CD4-positive, alpha-beta T cell (primary cell): ENCODE measurements around the gene ADAMTSL1. TPM values are rescaled to one million over a fixed set of nuclear protein-coding genes. Genes with fewer than 3 reads are reported as not detected.

ENCODE experiments used
- ATAC-seq: fragments of 200-7000 bp; cut with Tn5 transposase; one replicate; pipeline ENCODE4 v1.10.0; 2022; ENCODE audit warnings: mild to moderate bottlenecking; ENCODE audit not compliant: poor library complexity
- CTCF ChIA-PET: fragments of 350-600 bp; sonication (Branson Sonifier 250); formaldehyde crosslinking; loops from one replicate; lab custom pipeline; 2021; ENCODE audit warnings: antibody characterized with exemption, inconsistent platforms; lab: Charles Lee
- POLR2A ChIA-PET: fragments of 350-600 bp; sonication (Branson Sonifier 250); formaldehyde crosslinking; loops from one replicate; lab custom pipeline; 2021; ENCODE audit warnings: antibody characterized with exemption, inconsistent platforms; lab: Charles Lee
- DNase-seq, 14 experiments: peaks; one replicate each; pipeline ENCODE4 v3.0.0-alpha.2; 2013 to 2020; ENCODE audit warnings: mixed read lengths in 2 of 14
- H3K27ac ChIP-seq, 2 donors: one replicate each; pipeline versions ENCODE4 v1.5.1 to v1.7.0; 2013; ENCODE audit warnings: low read length in 2 of 2, low read depth in 1 of 2, mild to moderate bottlenecking in 1 of 2
- H3K27me3 ChIP-seq, 2 experiments: 1 replicate in 1 of 2; 2 replicates in 1 of 2; pipeline versions ENCODE4 v1.6.1 to v1.7.0; 2013; ENCODE audit warnings: low read length in 2 of 2, control low read depth in 1 of 2, mild to moderate bottlenecking in 1 of 2, moderate library complexity in 1 of 2; ENCODE audit not compliant: insufficient read depth in 2 of 2, control insufficient read depth in 1 of 2
- H3K36me3 ChIP-seq: one replicate; pipeline ENCODE4 v1.6.1; 2013; ENCODE audit warnings: low read length, control low read depth; ENCODE audit not compliant: insufficient read depth
- H3K4me1 ChIP-seq: one replicate; pipeline ENCODE4 v1.6.1; 2013; ENCODE audit warnings: low read length, control low read depth; ENCODE audit not compliant: insufficient read depth
- H3K4me3 ChIP-seq: one replicate; pipeline ENCODE4 v1.5.1; 2013; ENCODE audit warnings: mild to moderate bottlenecking, low read length, moderate library complexity
- H3K9me3 ChIP-seq, 2 experiments: 1 replicate in 1 of 2; 2 replicates in 1 of 2; pipeline versions ENCODE4 v1.6.1 to v1.7.0; 2013; ENCODE audit warnings: low read length in 2 of 2, mild to moderate bottlenecking in 2 of 2, control low read depth in 1 of 2, moderate library complexity in 1 of 2; ENCODE audit not compliant: control insufficient read depth in 1 of 2, insufficient read depth in 1 of 2
- H3K27ac Mint-ChIP-seq: one replicate; pipeline ENCODE4 v1.8.0; 2020; ENCODE audit warnings: mixed read lengths
- H3K27me3 Mint-ChIP-seq: one replicate; pipeline ENCODE4 v1.8.0; 2021; ENCODE audit warnings: mixed read lengths
- H3K36me3 Mint-ChIP-seq: one replicate; pipeline ENCODE4 v1.8.0; 2021; ENCODE audit warnings: low read depth, mixed read lengths
- H3K4me1 Mint-ChIP-seq: one replicate; pipeline ENCODE4 v1.8.0; 2021; ENCODE audit warnings: low read depth, mixed read lengths
- H3K4me3 Mint-ChIP-seq: one replicate; pipeline ENCODE4 v1.8.0; 2020; ENCODE audit warnings: mild to moderate bottlenecking, mixed read lengths
- H3K9me3 Mint-ChIP-seq: one replicate; pipeline ENCODE4 v1.8.0; 2020; ENCODE audit warnings: mixed read lengths
- intact Hi-C, 2 experiments: fragments of 100-400 bp; cut with DNase I in 1 of 2; cut with micrococcal nuclease in 1 of 2; formaldehyde crosslinking; loops; one replicate each; pipeline versions ENCODE4 v1.15.1 to v1.9.0; 2023 to 2025; cut with DNase I, micrococcal nuclease
- total RNA-seq, 174 experiments: library from RNA in 2 of 174; stranded (reverse) in 2 of 174; gene quantifications; one replicate each; pipeline ENCODE4 v1.2.3 and lab custom pipeline; 2021 to 2026
- TF ChIP-seq, protein P1 (sequence below): fragments of 200-600 bp; IDR thresholded peaks from one replicate; pipeline ENCODE4 v1.8.0; 2022; ENCODE audit warnings: antibody characterized with exemption, mild to moderate bottlenecking

Gene ADAMTSL1
- total RNA-seq, 2 experiments from 2014 or later: not detected

- Histone ChIP-seq H3K4me1 (no peaks in the 10 kb centered on the region), H3K27me3 (peaks cover 0 to 8% of the 10 kb centered on the region in 2 experiments), H3K9me3 (peaks cover 0 to 6% of the 10 kb centered on the region in 2 experiments), H3K27ac (no peak overlapping the region), H3K4me3 (no peak overlapping the region), H3K36me3 (no peaks in the 10 kb centered on the region)
- intact Hi-C loops: no loop called here
- ChIA-PET POLR2A (interaction anchor here (0.6 kb wide), 1 partner anchor 313 kb away, joined by 3 read pairs; no protein-coding TSS in a partner anchor), CTCF (interaction anchor here (0.8 to 1.5 kb wide), 2 partner anchors 9 to 13 kb away, joined by 3 to 4 read pairs; no protein-coding TSS in a partner anchor)
- ATAC-seq (peak; percentile 52), DNase-seq (peak in 11 of 14 experiments; percentile 3 to 54 (median 14))
- TF ChIP-seq, protein P1, sequence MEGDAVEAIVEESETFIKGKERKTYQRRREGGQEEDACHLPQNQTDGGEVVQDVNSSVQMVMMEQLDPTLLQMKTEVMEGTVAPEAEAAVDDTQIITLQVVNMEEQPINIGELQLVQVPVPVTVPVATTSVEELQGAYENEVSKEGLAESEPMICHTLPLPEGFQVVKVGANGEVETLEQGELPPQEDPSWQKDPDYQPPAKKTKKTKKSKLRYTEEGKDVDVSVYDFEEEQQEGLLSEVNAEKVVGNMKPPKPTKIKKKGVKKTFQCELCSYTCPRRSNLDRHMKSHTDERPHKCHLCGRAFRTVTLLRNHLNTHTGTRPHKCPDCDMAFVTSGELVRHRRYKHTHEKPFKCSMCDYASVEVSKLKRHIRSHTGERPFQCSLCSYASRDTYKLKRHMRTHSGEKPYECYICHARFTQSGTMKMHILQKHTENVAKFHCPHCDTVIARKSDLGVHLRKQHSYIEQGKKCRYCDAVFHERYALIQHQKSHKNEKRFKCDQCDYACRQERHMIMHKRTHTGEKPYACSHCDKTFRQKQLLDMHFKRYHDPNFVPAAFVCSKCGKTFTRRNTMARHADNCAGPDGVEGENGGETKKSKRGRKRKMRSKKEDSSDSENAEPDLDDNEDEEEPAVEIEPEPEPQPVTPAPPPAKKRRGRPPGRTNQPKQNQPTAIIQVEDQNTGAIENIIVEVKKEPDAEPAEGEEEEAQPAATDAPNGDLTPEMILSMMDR: peak; percentile 67
- H3K27me3 Mint-ChIP-seq: peaks cover 11% of the 10 kb centered on the region
- H3K27ac Mint-ChIP-seq: no peak overlapping the region
- no peaks in the 10 kb centered on the region for H3K4me1 Mint-ChIP-seq
- no peaks in the 10 kb centered on the region for H3K9me3 Mint-ChIP-seq
- H3K4me3 Mint-ChIP-seq: no peak overlapping the region
- H3K36me3 Mint-ChIP-seq: no peaks in the 10 kb centered on the region
These were observed 31.1 kb upstream of the ADAMTSL1 start for GRCh38 chr9:18442629-18443491.

DNA sequence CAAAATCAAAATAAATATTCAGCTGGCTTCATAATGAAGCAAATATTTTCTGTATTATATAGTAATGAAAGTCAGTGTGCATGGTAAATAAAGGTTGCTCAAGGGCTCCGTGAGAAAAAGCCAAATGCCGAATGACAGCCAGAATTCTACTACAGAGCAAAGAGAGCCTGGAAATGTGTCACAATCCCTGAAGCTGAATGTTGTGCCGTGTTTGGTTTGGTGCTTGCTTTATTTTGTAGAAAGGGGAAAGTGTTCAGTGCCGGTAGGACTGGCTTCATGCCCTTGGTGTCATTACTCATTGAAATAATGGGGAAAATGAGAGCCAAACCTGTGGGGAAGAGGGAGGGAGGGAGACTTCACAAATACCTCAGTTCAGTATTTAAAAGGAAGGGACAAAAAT is 26.8 kb upstream of the ADAMTSL1 start:
- DNase-seq (no peak), ATAC-seq (no peak)
- no peaks in the 10 kb centered on the region for H3K27me3 Mint-ChIP-seq
- ChIA-PET CTCF (no interaction called here), POLR2A (no interaction called here)
- no peaks in the 10 kb centered on the region for H3K9me3 Mint-ChIP-seq
- Histone ChIP-seq H3K27me3 (no peaks in the 10 kb centered on the region), H3K36me3 (no peaks in the 10 kb centered on the region), H3K9me3 (no peaks in the 10 kb centered on the region), H3K4me3 (no peak overlapping the region), H3K27ac (no peak overlapping the region), H3K4me1 (no peaks in the 10 kb centered on the region)
- H3K36me3 Mint-ChIP-seq: no peaks in the 10 kb centered on the region
- no peaks in the 10 kb centered on the region for H3K4me1 Mint-ChIP-seq
- intact Hi-C loops: no loop called here
- no peak overlapping the region for H3K27ac Mint-ChIP-seq
- TF ChIP-seq, protein P1: no peak
- H3K4me3 Mint-ChIP-seq: no peak overlapping the region

DNA sequence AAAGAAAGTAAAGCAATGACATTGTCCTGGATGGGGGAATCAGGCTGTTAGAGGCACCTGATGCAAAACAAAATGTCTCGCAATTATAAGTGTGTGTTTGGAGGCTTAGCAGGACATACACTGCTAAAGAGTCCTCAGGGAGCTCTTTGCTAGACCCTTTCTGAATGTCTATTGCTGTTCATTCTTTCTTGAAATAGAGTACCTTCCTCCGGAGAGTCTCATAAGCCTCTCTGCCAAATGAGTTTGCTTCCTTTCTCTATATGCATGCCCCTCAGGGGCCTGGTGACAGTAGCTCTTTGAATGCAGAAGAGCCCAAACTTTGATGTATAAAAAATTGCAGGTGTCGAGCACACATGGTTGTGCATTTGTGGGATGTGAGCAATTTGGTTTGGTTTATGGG is 26.4 kb upstream of the ADAMTSL1 start:
- ChIA-PET POLR2A (no interaction called here), CTCF (no interaction called here)
- Mint-ChIP-seq H3K4me3 (no peak overlapping the region), H3K4me1 (no peaks in the 10 kb centered on the region), H3K9me3 (no peaks in the 10 kb centered on the region), H3K27ac (no peak overlapping the region), H3K36me3 (no peaks in the 10 kb centered on the region), H3K27me3 (no peaks in the 10 kb centered on the region)
- no peak overlapping the region for H3K4me3 ChIP-seq
- no peaks in the 10 kb centered on the region for H3K9me3 ChIP-seq
- no peak overlapping the region for H3K27ac ChIP-seq
- H3K4me1 ChIP-seq: no peaks in the 10 kb centered on the region
- intact Hi-C loops: no loop called here
- TF ChIP-seq, protein P1: no peak
- DNase-seq: no peak
- ATAC-seq: no peak
- H3K27me3 ChIP-seq: no peaks in the 10 kb centered on the region
- H3K36me3 ChIP-seq: no peaks in the 10 kb centered on the region
